ENCODE results near the gene PEA15.

Gene PEA15

GRCh38 chr1:160260406-160261382 lies 55.5 kb downstream of the PEA15 start (continued):
- no peak for TF ChIP-seq ZNF501 (tag by site-specific recombination; IDR thresholded peaks at IDR 0.05)
- TF ChIP-seq ZNF596 (tag by site-specific recombination; IDR thresholded peaks at IDR 0.05), result peak; percentile 54; the same call in 1 of the 2 replicates
- TF ChIP-seq YY1 (tag by site-specific recombination; IDR thresholded peaks at IDR 0.05), result no peak
- no peak for TF ChIP-seq ZNF341 (tag by site-specific recombination; IDR thresholded peaks at IDR 0.05; ENCODE audit: low read depth)
- TF ChIP-seq MEIS1 (CRISPR knock-in tag; IDR thresholded peaks at IDR 0.05; ENCODE audit: borderline replicate concordance), result no peak
- TF ChIP-seq OVOL3 (tag by site-specific recombination; IDR thresholded peaks at IDR 0.05), result peak; percentile 87; the same call in 1 of the 2 replicates
- TF ChIP-seq ZFP37 (tag by site-specific recombination; IDR thresholded peaks at IDR 0.05), result no peak
- TF ChIP-seq ZNF549 (tag by site-specific recombination; IDR thresholded peaks at IDR 0.05), result no peak; the same call in 1 of the 2 replicates
- no peak for TF ChIP-seq ZNF311 (tag by site-specific recombination; IDR thresholded peaks at IDR 0.05; ENCODE audit: borderline replicate concordance)
- TF ChIP-seq ZNF169 (tag by site-specific recombination; IDR thresholded peaks at IDR 0.05), result no peak
- TF ChIP-seq ZNF514 (tag by site-specific recombination; IDR thresholded peaks at IDR 0.05), result no peak
- TF ChIP-seq RBAK (tag by site-specific recombination; IDR thresholded peaks at IDR 0.05), result no peak
- peak; percentile 81 for TF ChIP-seq KLF8 (tag by site-specific recombination; IDR thresholded peaks at IDR 0.05)
- no peak for TF ChIP-seq ZNF292 (tag by site-specific recombination; IDR thresholded peaks at IDR 0.05; ENCODE audit: borderline replicate concordance, low read depth)
- TF ChIP-seq, protein P1, sequence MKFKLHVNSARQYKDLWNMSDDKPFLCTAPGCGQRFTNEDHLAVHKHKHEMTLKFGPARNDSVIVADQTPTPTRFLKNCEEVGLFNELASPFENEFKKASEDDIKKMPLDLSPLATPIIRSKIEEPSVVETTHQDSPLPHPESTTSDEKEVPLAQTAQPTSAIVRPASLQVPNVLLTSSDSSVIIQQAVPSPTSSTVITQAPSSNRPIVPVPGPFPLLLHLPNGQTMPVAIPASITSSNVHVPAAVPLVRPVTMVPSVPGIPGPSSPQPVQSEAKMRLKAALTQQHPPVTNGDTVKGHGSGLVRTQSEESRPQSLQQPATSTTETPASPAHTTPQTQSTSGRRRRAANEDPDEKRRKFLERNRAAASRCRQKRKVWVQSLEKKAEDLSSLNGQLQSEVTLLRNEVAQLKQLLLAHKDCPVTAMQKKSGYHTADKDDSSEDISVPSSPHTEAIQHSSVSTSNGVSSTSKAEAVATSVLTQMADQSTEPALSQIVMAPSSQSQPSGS (tag by site-specific recombination; IDR thresholded peaks at IDR 0.05; ENCODE audit: low read depth), result no peak
- TF ChIP-seq ELK4 (IDR thresholded peaks at IDR 0.05; ENCODE audit: borderline replicate concordance, low read depth, low read length), result no peak
- no peak for TF ChIP-seq ZNF350 (tag by site-specific recombination; IDR thresholded peaks at IDR 0.05)
- TF ChIP-seq ZNF660 (tag by site-specific recombination; IDR thresholded peaks at IDR 0.05), result peak; percentile 88
- no peak for TF ChIP-seq ZNF223 (tag by site-specific recombination; IDR thresholded peaks at IDR 0.05)
- TF ChIP-seq ZNF335 (tag by site-specific recombination; conservative IDR thresholded peaks at IDR 0.05), result no peak
- TF ChIP-seq KLF7 (tag by site-specific recombination; IDR thresholded peaks at IDR 0.05; ENCODE audit: borderline replicate concordance), result no peak; the same call in 1 of the 2 replicates
- TF ChIP-seq ZNF585B (tag by site-specific recombination; IDR thresholded peaks at IDR 0.05), result no peak
- TF ChIP-seq SCRT2 (tag by site-specific recombination; IDR thresholded peaks at IDR 0.05), result no peak
- TF ChIP-seq ZNF16 (tag by site-specific recombination; IDR thresholded peaks at IDR 0.05; ENCODE audit: low read depth), result no peak
- no peak for TF ChIP-seq GLIS2 (tag by site-specific recombination; IDR thresholded peaks at IDR 0.05)
- peak; percentile 48 for TF ChIP-seq ZNF324 (tag by site-specific recombination; IDR thresholded peaks at IDR 0.05)
- no peak for TF ChIP-seq ZNF114 (tag by site-specific recombination; IDR thresholded peaks at IDR 0.05)
- TF ChIP-seq, protein P2, sequence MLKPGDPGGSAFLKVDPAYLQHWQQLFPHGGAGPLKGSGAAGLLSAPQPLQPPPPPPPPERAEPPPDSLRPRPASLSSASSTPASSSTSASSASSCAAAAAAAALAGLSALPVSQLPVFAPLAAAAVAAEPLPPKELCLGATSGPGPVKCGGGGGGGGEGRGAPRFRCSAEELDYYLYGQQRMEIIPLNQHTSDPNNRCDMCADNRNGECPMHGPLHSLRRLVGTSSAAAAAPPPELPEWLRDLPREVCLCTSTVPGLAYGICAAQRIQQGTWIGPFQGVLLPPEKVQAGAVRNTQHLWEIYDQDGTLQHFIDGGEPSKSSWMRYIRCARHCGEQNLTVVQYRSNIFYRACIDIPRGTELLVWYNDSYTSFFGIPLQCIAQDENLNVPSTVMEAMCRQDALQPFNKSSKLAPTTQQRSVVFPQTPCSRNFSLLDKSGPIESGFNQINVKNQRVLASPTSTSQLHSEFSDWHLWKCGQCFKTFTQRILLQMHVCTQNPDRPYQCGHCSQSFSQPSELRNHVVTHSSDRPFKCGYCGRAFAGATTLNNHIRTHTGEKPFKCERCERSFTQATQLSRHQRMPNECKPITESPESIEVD (tag by site-specific recombination; IDR thresholded peaks at IDR 0.05), result peak; percentile 98
- TF ChIP-seq ZNF473 (tag by site-specific recombination; IDR thresholded peaks at IDR 0.05), result no peak
- peak; percentile 86; the same call in 1 of the 2 replicates for TF ChIP-seq ZNF184 (tag by site-specific recombination; IDR thresholded peaks at IDR 0.05)
- TF ChIP-seq ZNF175 (tag by site-specific recombination; IDR thresholded peaks at IDR 0.05), result no peak
- TF ChIP-seq ZNF664 (tag by site-specific recombination; IDR thresholded peaks at IDR 0.05), result no peak; the same call in 1 of the 2 replicates
- peak; percentile 32; the same call in 1 of the 2 replicates for TF ChIP-seq ZNF394 (tag by site-specific recombination; IDR thresholded peaks at IDR 0.05; ENCODE audit: borderline replicate concordance)
- no peak; the same call in 1 of the 2 replicates for TF ChIP-seq ZIC2 (tag by site-specific recombination; IDR thresholded peaks at IDR 0.05)
- no peak for TF ChIP-seq MYNN (tag by site-specific recombination; IDR thresholded peaks at IDR 0.05; ENCODE audit: borderline replicate concordance)
- no peak; the same call in 1 of the 2 replicates for TF ChIP-seq REPIN1 (tag by site-specific recombination; IDR thresholded peaks at IDR 0.05; ENCODE audit: low read depth)
- no peak for TF ChIP-seq ZNF544 (tag by site-specific recombination; IDR thresholded peaks at IDR 0.05)
